Measurements from ENCODE around the gene YARS1. TPM values are rescaled to one million over a fixed set of nuclear protein-coding genes. Genes with fewer than 3 reads are reported as not detected.

YARS1 gene
- total RNA-seq, 1 experiment from 2014 or later = 168 TPM

DNA sequence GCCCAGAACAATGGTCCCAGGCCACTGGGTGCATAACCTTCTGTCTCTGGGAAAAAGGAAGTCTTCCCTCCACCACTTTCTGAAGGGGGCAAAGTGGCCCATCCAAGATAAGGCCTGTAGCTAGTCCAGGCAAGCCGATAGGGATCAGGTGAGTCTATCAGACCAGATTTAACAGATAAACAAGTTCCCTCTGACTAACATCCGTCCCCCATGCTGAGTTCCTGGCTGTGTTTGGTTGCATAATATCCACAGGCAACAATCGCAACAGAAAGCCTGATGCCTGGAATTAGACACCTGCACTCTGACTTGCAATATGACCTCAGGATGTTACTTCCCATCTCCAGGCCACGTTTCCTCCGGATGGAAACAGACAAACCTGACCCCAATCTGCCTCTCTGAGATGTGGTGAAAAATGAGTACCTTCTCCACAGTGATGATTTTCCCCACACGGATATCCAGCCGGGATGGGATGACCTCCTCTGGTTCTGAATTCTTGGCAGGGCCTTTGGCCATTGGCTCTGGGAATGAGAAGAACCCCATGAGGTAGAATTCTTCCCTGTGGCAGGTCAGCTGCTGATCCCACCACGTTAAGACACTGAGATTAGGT is 36.4 kb downstream of the YARS1 start:
- DNase-seq (ENCODE audit: low spot score) = no peak

GRCh38 chr1:32780005-32780404 is 37.2 kb downstream of the YARS1 start:
- no peak for DNase-seq (ENCODE audit: low spot score)

GRCh38 chr1:32779242-32779641 is 37.9 kb downstream of the YARS1 start:
- no peak for DNase-seq (ENCODE audit: low spot score)

DNA sequence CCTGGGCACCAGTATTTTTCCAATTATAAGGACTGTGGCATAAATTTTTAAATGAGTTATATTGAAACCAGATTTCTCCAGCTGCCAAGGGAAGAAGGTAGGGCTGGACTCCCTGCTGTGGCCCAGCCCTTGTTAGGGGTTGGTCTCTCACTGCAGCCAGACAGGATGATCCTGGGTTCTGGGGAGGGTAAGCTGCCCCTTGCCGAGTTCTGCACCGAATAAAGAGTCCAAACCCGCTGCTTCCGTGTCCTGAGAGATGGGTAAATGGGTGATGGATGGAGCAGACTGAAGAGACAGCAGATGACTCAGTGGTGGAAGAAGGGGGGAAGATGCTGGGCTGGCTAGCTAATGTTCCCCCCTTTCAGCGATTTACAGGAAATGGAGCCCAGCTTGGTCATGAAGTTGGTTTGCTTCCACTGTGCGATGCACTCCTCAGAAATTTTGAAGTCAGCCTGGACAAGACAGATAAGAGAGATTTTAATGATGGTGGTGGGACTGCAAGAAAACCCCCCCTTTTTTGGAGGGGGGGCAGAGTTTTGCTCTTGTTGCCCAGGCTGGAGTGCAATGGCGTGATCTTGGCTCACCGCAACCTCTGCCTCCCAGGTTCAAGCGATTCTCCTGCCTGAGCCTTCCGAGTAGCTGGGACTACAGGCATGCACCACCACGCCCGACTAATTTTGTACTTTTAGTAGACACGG is 41.4 kb downstream of the YARS1 start:
- no peak for DNase-seq (ENCODE audit: low spot score)

GRCh38 chr1:32774950-32775634 is 42.1 kb downstream of the YARS1 start:
- DNase-seq (ENCODE audit: low spot score) = peak; percentile 84

DNA sequence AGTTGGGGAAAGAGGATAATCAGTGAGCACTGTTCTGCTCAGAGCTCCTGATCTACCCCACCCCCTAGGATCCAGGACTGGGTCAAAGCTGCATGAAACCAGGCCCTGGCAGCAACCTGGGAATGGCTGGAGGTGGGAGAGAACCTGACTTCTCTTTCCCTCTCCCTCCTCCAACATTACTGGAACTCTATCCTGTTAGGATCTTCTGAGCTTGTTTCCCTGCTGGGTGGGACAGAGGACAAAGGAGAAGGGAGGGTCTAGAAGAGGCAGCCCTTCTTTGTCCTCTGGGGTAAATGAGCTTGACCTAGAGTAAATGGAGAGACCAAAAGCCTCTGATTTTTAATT is 42.7 kb downstream of the YARS1 start:
- DNase-seq (ENCODE audit: low spot score) = no peak

DNA sequence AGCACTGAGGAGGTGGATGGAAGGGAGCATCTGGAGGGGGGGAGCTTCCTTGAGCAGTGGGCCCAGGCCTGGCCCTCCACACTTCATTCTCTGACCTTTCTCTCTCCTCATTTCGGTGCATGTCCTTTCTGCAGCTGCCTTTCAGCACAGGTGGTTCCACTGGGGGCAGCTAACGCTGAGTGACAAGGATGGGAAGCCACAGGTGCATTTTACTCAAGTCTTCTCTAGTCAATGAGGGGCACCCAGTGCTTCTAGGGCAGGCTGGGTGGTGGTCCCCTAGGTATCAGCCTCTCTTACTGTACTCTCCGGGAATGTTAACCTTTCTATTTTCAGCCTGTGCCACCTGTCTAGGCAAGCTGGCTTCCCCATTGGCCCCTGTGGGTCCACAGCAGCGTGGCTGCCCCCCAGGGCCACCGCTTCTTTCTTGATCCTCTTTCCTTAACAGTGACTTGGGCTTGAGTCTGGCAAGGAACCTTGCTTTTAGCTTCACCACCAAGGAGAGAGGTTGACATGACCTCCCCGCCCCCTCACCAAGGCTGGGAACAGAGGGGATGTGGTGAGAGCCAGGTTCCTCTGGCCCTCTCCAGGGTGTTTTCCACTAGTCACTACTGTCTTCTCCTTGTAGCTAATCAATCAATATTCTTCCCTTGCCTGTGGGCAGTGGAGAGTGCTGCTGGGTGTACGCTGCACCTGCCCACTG is 43.2 kb downstream of the YARS1 start:
- DNase-seq (ENCODE audit: low spot score) = no peak

DNA sequence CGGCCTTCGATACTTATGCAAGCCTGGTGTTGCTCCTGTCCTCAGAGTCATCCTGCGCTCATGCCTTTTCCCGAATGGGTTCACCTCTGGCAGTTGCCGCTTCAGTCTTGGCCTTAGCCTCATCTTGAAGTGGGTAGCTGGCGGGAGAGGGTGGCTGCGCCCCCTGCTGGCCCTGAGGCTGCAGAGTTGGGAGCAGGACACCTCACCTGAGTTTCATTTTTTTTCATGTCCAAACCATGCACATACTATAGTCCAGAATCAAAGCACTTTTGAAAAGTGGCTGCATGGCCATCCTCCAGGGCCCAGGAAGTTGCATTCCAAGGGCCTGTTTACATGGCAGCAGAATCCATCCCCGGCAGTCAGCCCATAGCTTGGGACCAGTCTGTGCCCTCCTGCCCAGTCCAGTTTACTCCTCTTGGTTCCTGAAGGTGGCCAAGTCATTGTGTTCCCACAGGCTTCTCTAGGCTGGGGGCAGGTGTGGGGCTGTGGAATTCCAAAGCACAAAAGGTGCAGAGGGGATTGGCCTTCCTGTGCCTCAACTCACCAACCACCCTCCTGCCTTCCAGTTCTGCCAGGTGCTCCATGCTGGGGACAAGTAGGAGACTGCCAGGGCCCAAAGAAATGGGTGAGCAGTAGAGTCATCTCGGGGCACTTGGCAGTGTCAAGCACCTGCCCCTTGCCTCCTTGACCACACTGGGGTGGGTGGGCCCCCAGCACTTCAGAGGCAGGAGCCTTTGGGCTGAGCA is 44.0 kb downstream of the YARS1 start:
- peak; percentile 75 for DNase-seq (ENCODE audit: low spot score)

DNA sequence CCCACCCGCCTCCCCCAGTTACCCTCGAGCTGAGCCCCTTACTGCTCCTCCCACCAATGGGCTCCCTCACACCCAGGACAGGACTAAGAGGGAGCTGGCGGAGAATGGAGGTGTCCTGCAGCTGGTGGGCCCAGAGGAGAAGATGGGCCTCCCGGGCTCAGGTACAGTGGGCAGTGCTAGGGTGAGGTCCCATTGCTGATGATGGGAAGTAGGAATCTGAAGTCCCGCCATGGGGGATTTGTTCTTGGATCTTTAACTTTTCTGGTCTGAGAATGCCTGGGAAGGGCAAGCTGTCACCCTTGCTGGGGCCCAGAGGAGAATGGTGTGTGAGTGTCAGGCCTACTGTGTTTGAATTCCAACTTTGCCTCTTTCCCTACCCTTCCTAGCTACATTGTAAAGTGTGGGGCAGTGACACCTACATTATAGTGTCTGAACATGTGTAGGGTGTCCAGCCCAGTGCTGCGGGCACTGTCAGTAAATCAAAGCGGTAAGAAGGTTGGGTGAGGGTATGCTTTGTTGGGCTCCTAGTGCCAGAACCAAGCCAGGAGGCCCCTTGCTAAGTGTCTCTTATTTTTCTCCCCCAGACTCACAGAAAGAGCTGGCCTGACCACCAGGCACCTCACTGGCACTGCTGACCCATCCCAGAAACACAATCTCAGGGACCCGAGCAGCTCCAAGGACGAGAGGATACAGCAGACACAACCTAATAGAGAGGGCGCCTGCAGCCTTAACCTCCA is 44.7 kb downstream of the YARS1 start:
- no peak for DNase-seq (ENCODE audit: low spot score)

GRCh38 chr1:32771561-32772280 is 45.4 kb downstream of the YARS1 start:
- no peak for DNase-seq (ENCODE audit: low spot score)

DNA sequence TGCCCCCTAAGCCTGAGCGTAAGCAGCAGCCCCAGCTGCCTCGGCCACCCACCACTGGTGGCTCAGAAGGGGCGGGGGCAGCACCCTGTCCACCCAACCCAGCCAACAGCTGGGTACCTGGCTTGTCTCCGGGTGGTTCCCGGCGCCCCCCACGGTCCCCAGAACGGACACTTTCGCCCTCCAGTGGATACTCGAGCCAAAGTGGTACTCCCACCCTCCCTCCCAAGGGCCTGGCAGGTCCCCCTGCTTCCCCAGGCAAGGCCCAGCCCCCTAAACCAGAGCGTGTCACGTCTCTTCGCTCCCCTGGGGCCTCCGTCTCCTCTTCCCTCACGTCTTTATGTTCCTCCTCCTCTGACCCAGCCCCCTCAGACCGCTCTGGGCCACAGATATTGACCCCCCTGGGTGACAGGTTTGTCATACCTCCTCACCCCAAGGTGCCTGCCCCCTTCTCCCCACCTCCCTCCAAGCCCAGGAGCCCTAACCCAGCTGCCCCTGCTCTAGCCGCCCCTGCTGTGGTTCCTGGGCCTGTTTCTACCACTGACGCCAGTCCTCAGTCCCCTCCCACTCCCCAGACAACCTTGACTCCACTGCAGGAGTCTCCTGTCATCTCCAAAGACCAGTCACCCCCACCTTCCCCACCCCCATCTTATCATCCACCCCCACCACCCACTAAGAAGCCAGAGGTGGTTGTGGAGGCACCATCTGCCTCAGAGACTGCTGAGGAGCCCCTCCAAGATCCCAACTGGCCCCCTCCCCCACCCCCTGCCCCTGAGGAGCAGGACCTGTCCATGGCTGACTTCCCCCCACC is 46.2 kb downstream of the YARS1 start:
- no peak for DNase-seq (ENCODE audit: low spot score)

- no peak for DNase-seq (ENCODE audit: low spot score)
These were observed 46.9 kb downstream of the YARS1 start for GRCh38 chr1:32770221-32770731.

GRCh38 chr1:32769524-32770220 is 47.5 kb downstream of the YARS1 start:
- no peak for DNase-seq (ENCODE audit: low spot score)

- DNase-seq (ENCODE audit: low spot score) = no peak
These were observed 48.9 kb downstream of the YARS1 start for GRCh38 chr1:32768110-32768850.

DNA sequence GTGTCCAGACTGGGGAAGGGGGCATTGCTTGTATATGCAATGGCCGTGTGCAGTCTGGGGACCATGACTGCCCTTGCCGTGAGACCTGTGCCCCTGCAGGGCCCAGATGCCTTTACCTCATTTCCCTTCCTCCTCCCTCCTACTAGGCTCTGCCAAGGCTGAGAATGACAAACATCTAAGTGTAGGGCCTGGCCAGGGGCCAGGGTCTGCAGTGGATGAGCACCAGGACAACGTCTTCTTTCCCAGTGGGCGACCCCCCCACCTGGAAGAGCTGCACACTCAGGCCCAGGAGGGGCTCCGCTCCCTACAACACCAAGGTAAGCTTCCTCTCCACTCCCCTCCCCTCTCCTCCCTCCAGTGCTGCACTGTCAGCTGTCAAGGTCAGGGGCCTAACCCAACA is 49.5 kb downstream of the YARS1 start:
- DNase-seq (ENCODE audit: low spot score) = no peak

DNA sequence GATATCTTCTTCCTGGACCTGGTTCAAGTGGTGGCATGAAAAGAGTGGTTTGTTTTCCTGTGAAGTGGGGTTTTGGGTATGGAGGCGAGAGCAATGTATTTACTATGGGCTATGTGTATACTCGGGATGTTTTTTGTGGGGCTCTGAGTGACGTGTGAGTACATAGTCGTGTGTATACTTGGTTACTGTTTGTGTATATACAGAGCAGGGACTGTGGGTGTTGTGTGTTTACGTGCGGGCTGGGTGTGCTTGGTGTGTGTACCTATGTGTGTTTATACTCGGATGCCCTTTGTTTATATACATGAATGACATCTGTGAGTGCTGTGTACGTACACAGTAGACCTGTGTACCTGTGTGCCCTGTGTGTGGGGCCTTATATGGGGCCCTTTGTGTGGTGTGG is 50.0 kb downstream of the YARS1 start:
- no peak for DNase-seq (ENCODE audit: low spot score)

- DNase-seq (ENCODE audit: low spot score) = no peak
These were observed 50.7 kb downstream of the YARS1 start for GRCh38 chr1:32766328-32766972.

Data from H4 (cell line).